ENCODE results near the gene CD24.

CD24 gene

DNA sequence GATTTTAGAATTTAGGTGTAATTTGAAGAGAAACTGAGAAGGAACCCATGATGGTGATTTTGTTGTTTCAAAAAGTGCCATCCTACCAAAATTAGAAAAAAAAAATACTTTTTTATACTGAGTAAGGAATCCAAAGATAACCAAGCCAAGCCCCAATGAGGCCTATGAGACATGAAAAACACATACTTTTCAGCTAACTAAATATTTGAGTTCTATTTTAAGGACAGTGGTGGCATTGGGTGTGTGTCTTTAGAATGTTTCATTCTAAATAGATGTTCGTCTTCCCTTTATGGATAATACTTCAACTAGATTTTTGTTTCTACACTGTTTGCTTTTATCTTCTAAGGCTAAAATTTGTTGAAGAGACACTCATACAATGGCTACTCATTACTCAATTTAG is 9.6 kb downstream of the CD24 start:
- ChIA-PET POLR2A (no interaction called here), CTCF (interaction anchor here (1.1 kb wide), 1 partner anchor 14 kb away, joined by 4 read pairs; no protein-coding TSS in a partner anchor)
- no peak for DNase-seq (ENCODE audit: low read depth, low spot score)
- H3K4me3 ChIP-seq (ENCODE audit: low read depth, low read length), result no peak overlapping the region
- TF ChIP-seq, protein P1, sequence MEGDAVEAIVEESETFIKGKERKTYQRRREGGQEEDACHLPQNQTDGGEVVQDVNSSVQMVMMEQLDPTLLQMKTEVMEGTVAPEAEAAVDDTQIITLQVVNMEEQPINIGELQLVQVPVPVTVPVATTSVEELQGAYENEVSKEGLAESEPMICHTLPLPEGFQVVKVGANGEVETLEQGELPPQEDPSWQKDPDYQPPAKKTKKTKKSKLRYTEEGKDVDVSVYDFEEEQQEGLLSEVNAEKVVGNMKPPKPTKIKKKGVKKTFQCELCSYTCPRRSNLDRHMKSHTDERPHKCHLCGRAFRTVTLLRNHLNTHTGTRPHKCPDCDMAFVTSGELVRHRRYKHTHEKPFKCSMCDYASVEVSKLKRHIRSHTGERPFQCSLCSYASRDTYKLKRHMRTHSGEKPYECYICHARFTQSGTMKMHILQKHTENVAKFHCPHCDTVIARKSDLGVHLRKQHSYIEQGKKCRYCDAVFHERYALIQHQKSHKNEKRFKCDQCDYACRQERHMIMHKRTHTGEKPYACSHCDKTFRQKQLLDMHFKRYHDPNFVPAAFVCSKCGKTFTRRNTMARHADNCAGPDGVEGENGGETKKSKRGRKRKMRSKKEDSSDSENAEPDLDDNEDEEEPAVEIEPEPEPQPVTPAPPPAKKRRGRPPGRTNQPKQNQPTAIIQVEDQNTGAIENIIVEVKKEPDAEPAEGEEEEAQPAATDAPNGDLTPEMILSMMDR (IDR thresholded peaks at IDR 0.05; ENCODE audit: insufficient read depth, low read length, missing control alignments), result no peak

DNA sequence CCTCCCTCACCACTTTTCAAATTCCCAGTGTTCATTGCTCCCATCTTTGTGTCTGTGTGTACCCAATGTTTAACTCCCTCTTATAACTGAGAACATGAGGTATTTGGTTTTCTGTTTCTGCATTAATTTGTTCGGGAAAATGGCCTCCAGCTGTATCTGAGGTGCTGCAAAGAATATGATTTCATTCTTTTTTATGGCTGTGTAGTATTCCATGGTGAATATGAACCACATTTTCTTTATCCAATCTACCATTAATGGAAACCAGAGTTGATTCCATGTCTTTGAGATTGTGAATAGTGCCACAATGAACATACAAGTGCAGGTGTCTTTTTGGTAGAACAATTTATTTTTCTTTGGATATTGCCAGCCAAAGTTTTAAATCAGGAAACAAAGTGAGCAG is 10.4 kb downstream of the CD24 start:
- H3K4me3 ChIP-seq (ENCODE audit: low read depth, low read length), result no peak overlapping the region
- CTCF ChIA-PET, result no interaction called here
- DNase-seq (ENCODE audit: low read depth, low spot score), result no peak
- TF ChIP-seq, protein P1 (IDR thresholded peaks at IDR 0.05; ENCODE audit: insufficient read depth, low read length, missing control alignments), result no peak
- POLR2A ChIA-PET, result no interaction called here

DNA sequence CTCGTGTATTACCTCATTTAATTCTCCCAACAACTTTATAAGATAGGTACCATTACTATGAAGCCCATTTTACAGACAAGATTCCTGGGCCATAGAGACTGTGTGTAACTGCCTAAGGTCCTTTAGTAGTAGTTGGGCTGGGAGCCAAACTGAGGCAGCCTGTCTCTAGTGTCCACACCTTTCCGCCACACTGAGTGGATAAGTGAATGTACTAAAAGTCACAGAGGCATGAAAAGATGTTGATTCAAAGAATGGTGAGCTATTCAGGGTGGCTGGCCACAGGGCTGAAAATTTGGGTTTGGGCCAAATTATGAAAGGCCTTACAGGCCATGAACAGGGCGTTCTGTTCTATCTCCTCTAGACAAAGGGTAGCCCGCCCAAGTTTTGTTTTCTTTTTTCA is 11.0 kb downstream of the CD24 start:
- POLR2A ChIA-PET, result no interaction called here
- TF ChIP-seq, protein P1 (IDR thresholded peaks at IDR 0.05; ENCODE audit: insufficient read depth, low read length, missing control alignments), result no peak
- CTCF ChIA-PET, result no interaction called here
- no peak for DNase-seq (ENCODE audit: low read depth, low spot score)
- no peak overlapping the region for H3K4me3 ChIP-seq (ENCODE audit: low read depth, low read length)

DNA sequence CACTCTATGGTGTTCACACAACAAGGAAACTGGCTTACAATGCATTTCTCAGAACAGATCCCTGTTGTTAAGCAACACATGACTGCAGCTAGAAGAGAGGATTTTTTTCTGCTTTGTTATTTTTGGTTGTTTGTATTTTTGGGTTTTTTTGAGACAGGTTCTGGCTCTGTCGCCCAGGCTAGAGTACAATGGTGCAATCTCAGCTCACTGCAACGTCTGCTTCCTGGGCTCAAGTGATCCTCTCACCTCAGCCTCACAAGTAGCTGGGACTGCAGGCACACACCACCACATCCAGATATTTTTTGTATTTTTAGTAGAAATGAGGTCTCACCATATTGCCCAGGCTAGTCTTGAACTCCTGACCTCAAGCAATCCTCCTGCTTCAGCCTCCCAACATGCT is 12.7 kb downstream of the CD24 start:
- POLR2A ChIA-PET, result no interaction called here
- DNase-seq (ENCODE audit: low read depth, low spot score), result no peak
- H3K4me3 ChIP-seq (ENCODE audit: low read depth, low read length), result no peak overlapping the region
- TF ChIP-seq, protein P1 (IDR thresholded peaks at IDR 0.05; ENCODE audit: insufficient read depth, low read length, missing control alignments), result no peak
- CTCF ChIA-PET, result interaction anchor here (1.3 kb wide), 1 partner anchor 18 kb away, joined by 3 read pairs; no protein-coding TSS in a partner anchor

DNA sequence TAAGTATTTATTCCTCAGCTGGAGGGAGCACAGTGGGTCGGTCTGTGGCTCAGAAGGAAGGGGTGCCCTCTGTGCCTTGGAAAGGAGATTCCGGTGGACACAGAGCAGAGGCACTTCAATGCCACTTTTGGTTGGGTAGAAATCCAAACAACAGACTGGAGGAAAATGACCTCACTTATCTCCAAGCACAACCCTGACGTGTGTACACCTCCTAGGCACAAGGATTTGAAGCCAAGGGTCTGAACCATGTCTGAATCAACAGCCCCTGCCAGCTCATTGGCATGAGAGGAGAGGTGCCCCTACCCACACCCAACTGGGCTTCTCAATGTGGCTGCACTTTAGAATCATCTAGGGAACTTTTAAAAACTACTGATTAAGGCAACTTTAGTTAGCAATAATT is 13.4 kb downstream of the CD24 start:
- no peak for DNase-seq (ENCODE audit: low read depth, low spot score)
- H3K4me3 ChIP-seq (ENCODE audit: low read depth, low read length), result no peak overlapping the region
- ChIA-PET POLR2A (no interaction called here), CTCF (interaction anchor here (1.3 kb wide), 1 partner anchor 18 kb away, joined by 3 read pairs; no protein-coding TSS in a partner anchor)
- TF ChIP-seq, protein P1 (IDR thresholded peaks at IDR 0.05; ENCODE audit: insufficient read depth, low read length, missing control alignments), result no peak

DNA sequence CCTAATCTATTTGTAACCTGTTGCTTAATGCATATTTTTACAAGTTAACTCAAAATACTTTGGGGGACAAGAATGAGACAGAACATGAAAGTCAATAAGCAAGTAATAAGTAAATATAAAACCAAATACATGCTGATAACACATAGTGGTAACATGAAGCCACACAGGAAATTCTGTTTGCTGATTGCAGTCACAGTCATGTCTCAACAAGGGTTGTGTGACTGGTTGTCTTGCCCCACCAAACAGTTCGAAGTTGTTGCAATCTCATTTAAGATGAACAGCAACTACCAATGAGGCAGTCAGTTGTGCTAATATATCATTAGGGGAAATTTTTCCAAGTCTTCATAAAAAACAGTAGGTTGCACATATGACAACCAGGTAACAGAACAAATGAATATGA is 14.5 kb downstream of the CD24 start:
- CTCF ChIA-PET, result interaction anchor here (1.5 kb wide), 1 partner anchor 19 kb away, joined by 4 read pairs; no protein-coding TSS in a partner anchor
- TF ChIP-seq, protein P1 (IDR thresholded peaks at IDR 0.05; ENCODE audit: insufficient read depth, low read length, missing control alignments), result no peak
- no peak overlapping the region for H3K4me3 ChIP-seq (ENCODE audit: low read depth, low read length)
- no peak for DNase-seq (ENCODE audit: low read depth, low spot score)
- POLR2A ChIA-PET, result no interaction called here

Measured in AG04449 (cell line).